Caco-2 (cell line): ENCODE measurements around the gene C16orf82. TPM values are rescaled to one million over a fixed set of nuclear protein-coding genes. Genes with fewer than 3 reads are reported as not detected.

Experiments used
- BruUV-seq: library from RNA; stranded (reverse); fragments of 400-500 nt; replicated peaks from 2 replicates; lab custom pipeline; 2021; lab: Mats Ljungman, UMichigan
- CTCF ChIA-PET: fragments of 300-600 bp; sonication (Branson Sonifier 250); formaldehyde crosslinking; loops from one replicate; lab custom pipeline; 2022; ENCODE audit warnings: antibody characterized with exemption; lab: Charles Lee
- POLR2A ChIA-PET: fragments of 300-600 bp; sonication (Branson Sonifier 250); formaldehyde crosslinking; loops from one replicate; lab custom pipeline; 2022; ENCODE audit warnings: antibody characterized with exemption; lab: Charles Lee
- DNase-seq, 2 experiments: peaks; one replicate each; pipeline versions ENCODE4 v3.0.0 to v3.0.0-alpha.2; 2020 to 2022
- H3K27me3 ChIP-seq: replicated peaks from 2 replicates; pipeline ENCODE4 v1.6.0; 2011; ENCODE audit warnings: low read length; ENCODE audit not compliant: control insufficient read depth, insufficient read depth
- H3K36me3 ChIP-seq: 2 replicates; pipeline ENCODE4 v1.5.1; 2011; ENCODE audit warnings: low read length; ENCODE audit not compliant: control insufficient read depth, insufficient read depth
- H3K4me1 ChIP-seq: fragments of 250-450 bp; sonication (Bioruptor Pico); 2 replicates; pipeline ENCODE4 v1.5.1; 2020; ENCODE audit warnings: mild to moderate bottlenecking
- H3K4me3 ChIP-seq: 2 replicates; pipeline ENCODE4 v1.5.1; 2011; ENCODE audit warnings: low read depth, mild to moderate bottlenecking, control low read depth, low read length
- H3K9me3 ChIP-seq: fragments of 250-450 bp; sonication (Bioruptor Pico); 2 replicates; pipeline ENCODE4 v1.5.1; 2020; ENCODE audit warnings: mild to moderate bottlenecking, moderate library complexity
- H3K27ac Mint-ChIP-seq: one replicate; pipeline ENCODE4 v1.8.0; 2022; ENCODE audit warnings: mixed read lengths; ENCODE audit not compliant: unreplicated experiment
- H3K27me3 Mint-ChIP-seq: one replicate; pipeline ENCODE4 v1.8.0; 2022; ENCODE audit warnings: mixed read lengths; ENCODE audit not compliant: insufficient read depth, unreplicated experiment
- H3K36me3 Mint-ChIP-seq: one replicate; pipeline ENCODE4 v1.8.0; 2022; ENCODE audit warnings: mild to moderate bottlenecking, mixed read lengths; ENCODE audit not compliant: insufficient read depth, unreplicated experiment
- H3K4me1 Mint-ChIP-seq: one replicate; pipeline ENCODE4 v1.8.0; 2022; ENCODE audit warnings: low read depth, mixed read lengths; ENCODE audit not compliant: unreplicated experiment
- H3K4me3 Mint-ChIP-seq: one replicate; pipeline ENCODE4 v1.8.0; 2022; ENCODE audit warnings: mild to moderate bottlenecking, moderate library complexity, mixed read lengths; ENCODE audit not compliant: unreplicated experiment
- H3K9me3 Mint-ChIP-seq: one replicate; pipeline ENCODE4 v1.8.0; 2022; ENCODE audit warnings: mixed read lengths; ENCODE audit not compliant: unreplicated experiment
- intact Hi-C: fragments of 100-400 bp; cut with micrococcal nuclease; formaldehyde crosslinking; loops from one replicate; pipeline ENCODE4 v1.10.0; 2022; ENCODE audit not compliant: unreplicated experiment
- total RNA-seq: library from RNA; stranded (reverse); gene quantifications from 2 replicates; pipeline ENCODE4 v1.2.3, GENCODE V29; 2022
- TF ChIP-seq, protein P1 (sequence below), 2 experiments: fragments of 200-600 bp in 1 of 2; IDR thresholded peaks; 1 replicate in 1 of 2; 2 replicates in 1 of 2; pipeline versions ENCODE4 v1.5.1 to v1.8.0; 2011 to 2022; ENCODE audit warnings: antibody characterized with exemption in 1 of 2, control low read depth in 1 of 2, inconsistent platforms in 1 of 2, low read depth in 1 of 2, low read length in 1 of 2, mild to moderate bottlenecking in 1 of 2, moderate library complexity in 1 of 2; ENCODE audit not compliant: insufficient read depth in 1 of 2, severe bottlenecking in 1 of 2, unreplicated experiment in 1 of 2

C16orf82 gene
- total RNA-seq, 1 experiment from 2014 or later = not detected

DNA sequence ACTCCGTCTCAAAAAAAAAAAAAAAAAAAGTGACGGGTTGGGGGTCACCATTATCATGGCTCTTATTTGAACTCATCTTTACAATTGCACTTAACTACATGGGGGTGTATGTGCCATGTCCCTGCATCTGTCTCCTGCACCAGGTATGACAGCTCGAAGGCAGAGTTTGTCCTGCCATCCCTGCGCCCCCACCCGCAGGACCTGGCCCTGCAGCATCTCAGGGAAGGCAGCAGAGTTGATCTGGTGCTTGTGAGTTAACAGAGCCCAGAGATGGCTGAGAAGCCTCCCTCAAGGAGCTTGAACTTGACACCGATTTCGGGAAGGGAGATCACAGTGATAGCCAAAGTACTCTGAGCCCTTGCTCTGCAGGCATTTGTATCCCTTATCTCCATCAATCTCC, 44.8 kb downstream of the C16orf82 start:
- Mint-ChIP-seq H3K4me1 (peaks cover 7% of the 10 kb centered on the region), H3K4me3 (no peak overlapping the region), H3K27ac (no peak overlapping the region), H3K9me3 (no peaks in the 10 kb centered on the region), H3K36me3 (no peaks in the 10 kb centered on the region), H3K27me3 (peaks cover 4% of the 10 kb centered on the region)
- Histone ChIP-seq H3K9me3 (no peaks in the 10 kb centered on the region), H3K36me3 (no peaks in the 10 kb centered on the region), H3K27me3 (no peaks in the 10 kb centered on the region), H3K4me3 (no peak overlapping the region), H3K4me1 (peaks cover 8% of the 10 kb centered on the region; the same call in 1 of the 2 replicates)
- DNase-seq = no peak
- TF ChIP-seq, protein P1, sequence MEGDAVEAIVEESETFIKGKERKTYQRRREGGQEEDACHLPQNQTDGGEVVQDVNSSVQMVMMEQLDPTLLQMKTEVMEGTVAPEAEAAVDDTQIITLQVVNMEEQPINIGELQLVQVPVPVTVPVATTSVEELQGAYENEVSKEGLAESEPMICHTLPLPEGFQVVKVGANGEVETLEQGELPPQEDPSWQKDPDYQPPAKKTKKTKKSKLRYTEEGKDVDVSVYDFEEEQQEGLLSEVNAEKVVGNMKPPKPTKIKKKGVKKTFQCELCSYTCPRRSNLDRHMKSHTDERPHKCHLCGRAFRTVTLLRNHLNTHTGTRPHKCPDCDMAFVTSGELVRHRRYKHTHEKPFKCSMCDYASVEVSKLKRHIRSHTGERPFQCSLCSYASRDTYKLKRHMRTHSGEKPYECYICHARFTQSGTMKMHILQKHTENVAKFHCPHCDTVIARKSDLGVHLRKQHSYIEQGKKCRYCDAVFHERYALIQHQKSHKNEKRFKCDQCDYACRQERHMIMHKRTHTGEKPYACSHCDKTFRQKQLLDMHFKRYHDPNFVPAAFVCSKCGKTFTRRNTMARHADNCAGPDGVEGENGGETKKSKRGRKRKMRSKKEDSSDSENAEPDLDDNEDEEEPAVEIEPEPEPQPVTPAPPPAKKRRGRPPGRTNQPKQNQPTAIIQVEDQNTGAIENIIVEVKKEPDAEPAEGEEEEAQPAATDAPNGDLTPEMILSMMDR (IDR thresholded peaks at IDR 0.05; ENCODE audit: insufficient read depth in 1 of 2, low read depth in 1 of 2, low read length in 1 of 2, severe bottlenecking in 1 of 2, unreplicated experiment in 1 of 2) = no peak
- ChIA-PET POLR2A (no interaction called here), CTCF (no interaction called here)
- intact Hi-C loops = no loop called here
- no TSS peak for BruUV-seq

DNA sequence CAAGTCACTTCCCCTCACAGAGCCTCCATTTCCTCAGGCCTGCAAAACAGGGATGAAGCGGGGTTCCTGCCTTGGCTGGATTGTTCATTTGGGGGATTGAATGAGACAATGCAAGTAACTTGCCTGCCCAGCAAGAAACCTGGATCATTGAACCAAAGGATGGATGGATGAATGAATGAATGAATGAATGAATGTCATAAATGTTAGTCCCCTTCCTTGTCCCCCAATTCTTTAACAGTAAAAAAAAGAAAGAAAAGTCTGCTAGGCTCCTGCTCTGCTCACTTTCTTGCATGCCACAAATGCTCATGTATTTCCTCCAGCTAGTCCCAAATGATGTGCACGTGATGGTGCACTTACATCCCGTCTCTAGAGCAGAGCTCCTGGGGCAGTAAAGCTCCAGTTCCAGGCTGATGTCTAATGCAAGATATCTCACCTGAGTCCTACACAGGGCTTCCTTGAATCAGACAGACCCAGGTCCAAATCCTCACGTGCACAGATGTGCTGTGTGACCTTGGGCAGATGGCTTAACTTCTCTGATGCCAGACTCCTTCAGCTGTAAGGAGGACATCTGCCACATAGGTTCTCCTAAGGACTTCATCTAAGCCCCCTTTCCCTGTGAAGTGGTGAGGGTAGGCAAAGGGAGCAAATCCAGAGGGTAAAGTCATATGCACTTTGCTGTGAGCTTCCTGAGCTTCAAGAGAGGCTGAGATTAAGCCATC, 45.5 kb downstream of the C16orf82 start:
- DNase-seq = no peak
- H3K27me3 Mint-ChIP-seq = peaks cover 4% of the 10 kb centered on the region

DNA sequence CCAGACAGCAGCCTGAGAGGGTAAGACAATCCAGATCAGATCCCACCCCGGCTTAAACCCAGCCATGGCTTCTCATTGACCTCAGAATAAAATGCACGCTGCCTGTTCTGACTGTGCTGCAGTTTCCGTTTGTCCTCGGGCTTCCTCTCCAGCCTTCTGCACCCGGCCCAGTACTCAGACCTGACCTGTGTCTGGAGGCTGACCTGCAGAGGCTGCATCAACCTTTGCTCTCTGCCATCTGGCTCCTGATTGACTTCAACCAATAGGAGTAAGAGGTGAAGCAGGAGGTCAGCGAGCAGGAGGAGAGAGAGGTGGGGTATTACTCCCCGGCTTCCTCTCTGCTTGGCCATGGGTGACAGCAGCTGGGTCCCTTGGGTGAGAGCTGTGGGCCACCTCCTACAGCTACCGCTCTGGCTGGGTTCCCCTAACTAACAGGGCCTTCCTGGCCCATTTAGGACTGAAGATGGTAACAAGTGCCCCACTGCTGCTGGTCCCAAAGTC, 46.7 kb downstream of the C16orf82 start:
- DNase-seq = peak in 1 of 2 experiments; percentile 41
- H3K9me3 Mint-ChIP-seq = no peaks in the 10 kb centered on the region
- Histone ChIP-seq H3K27me3 (no peaks in the 10 kb centered on the region), H3K4me1 (peaks cover 4% of the 10 kb centered on the region; the same call in 1 of the 2 replicates), H3K4me3 (no peak overlapping the region), H3K36me3 (no peaks in the 10 kb centered on the region), H3K9me3 (no peaks in the 10 kb centered on the region)
- H3K4me3 Mint-ChIP-seq = no peak overlapping the region
- POLR2A ChIA-PET = no interaction called here
- peaks cover 7% of the 10 kb centered on the region for H3K4me1 Mint-ChIP-seq
- BruUV-seq = no TSS peak
- no peaks in the 10 kb centered on the region for H3K36me3 Mint-ChIP-seq
- CTCF ChIA-PET = no interaction called here
- TF ChIP-seq, protein P1 (IDR thresholded peaks at IDR 0.05; ENCODE audit: insufficient read depth in 1 of 2, low read depth in 1 of 2, low read length in 1 of 2, severe bottlenecking in 1 of 2, unreplicated experiment in 1 of 2) = no peak
- peaks cover 4% of the 10 kb centered on the region for H3K27me3 Mint-ChIP-seq
- no peak overlapping the region for H3K27ac Mint-ChIP-seq
- intact Hi-C loops = no loop called here

More for the DNA sequence above, 45.5 kb downstream of the C16orf82 start:
- no peaks in the 10 kb centered on the region for H3K9me3 Mint-ChIP-seq
- H3K27me3 ChIP-seq = no peaks in the 10 kb centered on the region
- POLR2A ChIA-PET = no interaction called here
- H3K4me3 Mint-ChIP-seq = no peak overlapping the region
- TF ChIP-seq, protein P1 (IDR thresholded peaks at IDR 0.05; ENCODE audit: insufficient read depth in 1 of 2, low read depth in 1 of 2, low read length in 1 of 2, severe bottlenecking in 1 of 2, unreplicated experiment in 1 of 2) = no peak
- H3K36me3 Mint-ChIP-seq = no peaks in the 10 kb centered on the region
- no peak overlapping the region for H3K4me3 ChIP-seq
- no TSS peak for BruUV-seq
- peaks cover 7% of the 10 kb centered on the region for H3K4me1 Mint-ChIP-seq
- CTCF ChIA-PET = no interaction called here
- H3K27ac Mint-ChIP-seq = no peak overlapping the region
- intact Hi-C loops = no loop called here
- H3K4me1 ChIP-seq = peaks cover 4% of the 10 kb centered on the region; the same call in 1 of the 2 replicates
- no peaks in the 10 kb centered on the region for H3K36me3 ChIP-seq
- H3K9me3 ChIP-seq = no peaks in the 10 kb centered on the region
